ENCODE results near the gene IVNS1ABP.
"Not testable (repeated sequence)": the region's sequence is repeated elsewhere in the genome, so short reads cannot be mapped to it uniquely, and the experiment has no call there.

IVNS1ABP gene

GRCh38 chr1:185252404-185252803 lies 64.6 kb downstream of the IVNS1ABP start:
- not testable (repeated sequence) for DNase-seq (ENCODE audit: low spot score)

- not testable (repeated sequence) for DNase-seq (ENCODE audit: low spot score)
Measured at GRCh38 chr1:185251928-185252327, 65.1 kb downstream of the IVNS1ABP start.

GRCh38 chr1:185250063-185250462 lies 67.0 kb downstream of the IVNS1ABP start:
- DNase-seq (ENCODE audit: low spot score): no peak

- DNase-seq (ENCODE audit: low spot score): no peak
Measured at GRCh38 chr1:185249563-185249962, 67.5 kb downstream of the IVNS1ABP start.
